HG03354 (cell line): ENCODE results near the gene FOSB.
A peak's percentile ranks its signal among the peaks of the same experiment; 100 is the strongest.

Source experiments
- ATAC-seq: cut with Tn5 transposase; IDR thresholded peaks from one replicate; pipeline ENCODE4 v1.9.1; 2021; ENCODE audit warnings: mild to moderate bottlenecking; ENCODE audit not compliant: unreplicated experiment, poor library complexity, severe bottlenecking

Gene FOSB

GRCh38 chr19:45515081-45515624 lies 47.4 kb downstream of the FOSB start:
- no peak for ATAC-seq

- ATAC-seq: no peak
Observed at GRCh38 chr19:45515807-45516401, 48.1 kb downstream of the FOSB start.

- no peak for ATAC-seq
Observed at GRCh38 chr19:45517238-45517637, 49.4 kb downstream of the FOSB start.

GRCh38 chr19:45517641-45518468 lies 50.1 kb downstream of the FOSB start:
- no peak for ATAC-seq

- no peak for ATAC-seq
Observed at GRCh38 chr19:45518469-45518826, 50.7 kb downstream of the FOSB start.

GRCh38 chr19:45522010-45522941 lies 54.5 kb downstream of the FOSB start:
- no peak for ATAC-seq

- peak; percentile 88 for ATAC-seq
Observed at GRCh38 chr19:45523642-45524256, 56.0 kb downstream of the FOSB start.

GRCh38 chr19:45524575-45525129 lies 56.9 kb downstream of the FOSB start:
- ATAC-seq: no peak
